Prostate gland (tissue), 2 donors: ENCODE measurements around the gene ZFAND3.

Experiments used
- POLR2A ChIP-seq: fragments of 450-650 bp; IDR thresholded peaks from one replicate; pipeline ENCODE4 v1.6.1; 2016; ENCODE audit warnings: antibody characterized with exemption, mild to moderate bottlenecking
- POLR2AphosphoS5 ChIP-seq: sonication (generic); formaldehyde crosslinking; IDR thresholded peaks from one replicate; pipeline ENCODE4 v1.6.1; 2017; ENCODE audit warnings: antibody characterized with exemption
- TF ChIP-seq, protein P1 (sequence below), 4 experiments: fragments of 200-600 bp in 2 of 4; fragments of 450-650 bp in 2 of 4; sonication (generic) in 2 of 4; IDR thresholded peaks; 1 replicate in 3 of 4; 2 replicates in 1 of 4; pipeline ENCODE4 v1.5.1; 2016 to 2019; ENCODE audit warnings: antibody characterized with exemption in 4 of 4, mild to moderate bottlenecking in 2 of 4, moderate library complexity in 2 of 4

DNA sequence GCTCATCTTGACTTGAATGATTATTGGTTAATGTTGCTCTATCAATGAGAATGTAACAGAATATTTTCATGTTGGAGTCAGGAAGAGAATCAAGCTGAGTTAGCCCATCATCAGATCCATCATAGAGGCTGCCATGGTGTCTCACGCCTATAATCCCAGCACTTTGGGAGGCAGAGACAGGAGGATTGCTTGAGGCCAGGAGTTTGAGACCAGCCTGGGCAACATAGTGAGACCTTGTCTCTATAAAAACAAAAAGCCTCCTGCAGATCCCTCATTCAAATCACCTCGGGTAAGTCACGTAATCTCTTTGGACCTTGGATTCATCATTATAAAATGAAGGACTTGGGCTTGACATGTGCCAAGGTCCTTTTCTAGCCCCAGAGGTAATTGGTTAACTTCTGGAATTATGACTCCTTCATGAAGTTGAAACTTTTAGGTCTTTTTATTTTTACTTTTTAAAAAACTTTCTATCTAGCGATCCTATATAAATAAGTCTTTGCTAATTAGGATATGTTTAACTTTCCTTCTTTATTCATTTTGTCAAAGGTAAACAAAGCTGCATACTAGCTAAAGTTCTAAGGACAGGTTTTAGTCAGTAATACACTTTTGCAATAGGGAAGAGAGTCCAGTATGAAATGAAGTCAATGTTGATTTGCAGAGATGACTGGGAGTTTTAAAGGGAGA, 110.9 kb downstream of the ZFAND3 start:
- TF ChIP-seq, protein P1, sequence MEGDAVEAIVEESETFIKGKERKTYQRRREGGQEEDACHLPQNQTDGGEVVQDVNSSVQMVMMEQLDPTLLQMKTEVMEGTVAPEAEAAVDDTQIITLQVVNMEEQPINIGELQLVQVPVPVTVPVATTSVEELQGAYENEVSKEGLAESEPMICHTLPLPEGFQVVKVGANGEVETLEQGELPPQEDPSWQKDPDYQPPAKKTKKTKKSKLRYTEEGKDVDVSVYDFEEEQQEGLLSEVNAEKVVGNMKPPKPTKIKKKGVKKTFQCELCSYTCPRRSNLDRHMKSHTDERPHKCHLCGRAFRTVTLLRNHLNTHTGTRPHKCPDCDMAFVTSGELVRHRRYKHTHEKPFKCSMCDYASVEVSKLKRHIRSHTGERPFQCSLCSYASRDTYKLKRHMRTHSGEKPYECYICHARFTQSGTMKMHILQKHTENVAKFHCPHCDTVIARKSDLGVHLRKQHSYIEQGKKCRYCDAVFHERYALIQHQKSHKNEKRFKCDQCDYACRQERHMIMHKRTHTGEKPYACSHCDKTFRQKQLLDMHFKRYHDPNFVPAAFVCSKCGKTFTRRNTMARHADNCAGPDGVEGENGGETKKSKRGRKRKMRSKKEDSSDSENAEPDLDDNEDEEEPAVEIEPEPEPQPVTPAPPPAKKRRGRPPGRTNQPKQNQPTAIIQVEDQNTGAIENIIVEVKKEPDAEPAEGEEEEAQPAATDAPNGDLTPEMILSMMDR (IDR thresholded peaks at IDR 0.05) = no peak
- TF ChIP-seq POLR2A (no peak), POLR2AphosphoS5 (no peak)
